OCI-LY1 (cell line): Measurements from ENCODE around the gene OR4D10.

ENCODE experiments used
- H2AFZ ChIP-seq: fragments of 200-600 bp; sonication (generic), shearing (Covaris generic); 2 replicates; pipeline ENCODE4 v1.6.0; 2014; ENCODE audit warnings: antibody characterized with exemption, mild to moderate bottlenecking, low read length
- H3F3A ChIP-seq: fragments of 200-600 bp; sonication (generic), shearing (Covaris generic); 2 replicates; pipeline ENCODE4 v1.6.0; 2014; ENCODE audit warnings: mild to moderate bottlenecking, antibody characterized with exemption, low read length, moderate library complexity; ENCODE audit not compliant: insufficient read depth
- H3K27ac ChIP-seq: fragments of 200-600 bp; sonication (generic); 2 replicates; pipeline ENCODE4 v1.5.1; 2014; ENCODE audit warnings: low read length, mixed run types, mild to moderate bottlenecking, low read depth; ENCODE audit not compliant: poor library complexity, severe bottlenecking
- H3K27me3 ChIP-seq: fragments of 200-600 bp; sonication (generic); 2 replicates; pipeline ENCODE4 v1.6.0; 2014; ENCODE audit warnings: antibody characterized with exemption, mild to moderate bottlenecking, low read length, moderate library complexity; ENCODE audit not compliant: insufficient read depth
- H3K36me3 ChIP-seq: fragments of 200-600 bp; sonication (generic); 2 replicates; pipeline ENCODE4 v1.6.1; 2014; ENCODE audit warnings: mild to moderate bottlenecking, antibody characterized with exemption, low read length, moderate library complexity, mixed read lengths; ENCODE audit not compliant: insufficient read depth
- H3K4me1 ChIP-seq: fragments of 200-600 bp; sonication (generic); 2 replicates; pipeline ENCODE4 v1.5.1; 2014; ENCODE audit warnings: mild to moderate bottlenecking, low read length, moderate library complexity; ENCODE audit not compliant: insufficient read depth, severe bottlenecking
- H3K4me2 ChIP-seq: fragments of 200-600 bp; sonication (generic), shearing (Covaris generic); 2 replicates; pipeline ENCODE4 v1.6.1; 2014; ENCODE audit warnings: low read length
- H3K4me3 ChIP-seq: fragments of 200-600 bp; sonication (generic); 2 replicates; pipeline ENCODE4 v1.5.1; 2014; ENCODE audit warnings: low read length, low read depth, mild to moderate bottlenecking, mixed read lengths; ENCODE audit not compliant: poor library complexity, severe bottlenecking
- H3K79me2 ChIP-seq: fragments of 200-600 bp; shearing (Covaris generic); 2 replicates; pipeline ENCODE4 v1.6.1; 2016; ENCODE audit warnings: mixed run types, low read length, mixed read lengths; ENCODE audit not compliant: insufficient read depth
- H3K9ac ChIP-seq: fragments of 200-600 bp; sonication (generic), shearing (Covaris generic); 2 replicates; pipeline ENCODE4 v1.6.1; 2014; ENCODE audit warnings: mild to moderate bottlenecking, low read length, mixed read lengths
- H3K9me2 ChIP-seq: fragments of 200-600 bp; sonication (generic), shearing (Covaris generic); 2 replicates; pipeline ENCODE4 v1.6.1; 2014; ENCODE audit warnings: low read depth, mild to moderate bottlenecking, low read length, mixed read lengths
- H3K9me3 ChIP-seq: fragments of 200-600 bp; shearing (Covaris generic); 2 replicates; pipeline ENCODE4 v1.6.1; 2014; ENCODE audit warnings: low read length, mixed read lengths
- H4K20me1 ChIP-seq: fragments of 200-600 bp; sonication (generic), shearing (Covaris generic); 2 replicates; pipeline ENCODE4 v1.6.0; 2016; ENCODE audit warnings: mild to moderate bottlenecking, low read length; ENCODE audit not compliant: insufficient read depth
- EZH2 ChIP-seq: fragments of 200-600 bp; sonication (generic), shearing (Covaris generic); IDR thresholded peaks from 2 replicates; pipeline ENCODE4 v1.8.0; 2017; ENCODE audit warnings: borderline replicate concordance, mixed run types, mild to moderate bottlenecking, antibody characterized with exemption, low read length, moderate library complexity, mixed read lengths
- TF ChIP-seq, protein P1 (sequence below): fragments of 200-600 bp; sonication (generic), shearing (Covaris generic); IDR thresholded peaks from 2 replicates; pipeline ENCODE4 v1.5.1; 2017; ENCODE audit warnings: mild to moderate bottlenecking, antibody characterized with exemption, low read length, moderate library complexity, mixed read lengths

Gene OR4D10

DNA sequence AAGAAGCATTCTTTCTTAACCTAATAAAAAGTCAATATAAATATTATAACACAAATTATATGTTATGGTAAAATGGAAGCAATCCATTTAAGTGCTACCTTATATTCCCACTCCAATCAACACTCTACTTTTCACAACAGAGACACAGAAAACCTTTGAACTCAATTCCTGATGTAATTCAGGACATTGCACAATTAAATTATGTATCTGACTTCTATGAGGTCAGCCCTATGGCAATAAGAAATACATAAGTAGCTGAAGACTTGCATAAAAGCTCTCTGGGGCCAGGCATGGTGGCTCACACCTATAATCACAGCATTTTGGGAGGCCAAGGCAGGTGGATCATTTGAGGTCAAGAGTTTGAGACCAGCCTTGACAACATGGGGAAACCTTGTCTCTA, 6.8 kb downstream of the OR4D10 start:
- no peaks in the 10 kb centered on the region for H3K9me2 ChIP-seq
- no peak overlapping the region for H3K4me2 ChIP-seq
- no peaks in the 10 kb centered on the region for H3K36me3 ChIP-seq
- no peak overlapping the region for H3K4me3 ChIP-seq
- H3K9ac ChIP-seq = no peak overlapping the region
- no peaks in the 10 kb centered on the region for H3K4me1 ChIP-seq
- no peak overlapping the region for H2AFZ ChIP-seq
- no peaks in the 10 kb centered on the region for H3K79me2 ChIP-seq
- H3K27ac ChIP-seq = no peak overlapping the region
- H3F3A ChIP-seq = no peaks in the 10 kb centered on the region
- no peaks in the 10 kb centered on the region for H3K27me3 ChIP-seq
- no peaks in the 10 kb centered on the region for H4K20me1 ChIP-seq
- H3K9me3 ChIP-seq = no peaks in the 10 kb centered on the region
- TF ChIP-seq, protein P1, sequence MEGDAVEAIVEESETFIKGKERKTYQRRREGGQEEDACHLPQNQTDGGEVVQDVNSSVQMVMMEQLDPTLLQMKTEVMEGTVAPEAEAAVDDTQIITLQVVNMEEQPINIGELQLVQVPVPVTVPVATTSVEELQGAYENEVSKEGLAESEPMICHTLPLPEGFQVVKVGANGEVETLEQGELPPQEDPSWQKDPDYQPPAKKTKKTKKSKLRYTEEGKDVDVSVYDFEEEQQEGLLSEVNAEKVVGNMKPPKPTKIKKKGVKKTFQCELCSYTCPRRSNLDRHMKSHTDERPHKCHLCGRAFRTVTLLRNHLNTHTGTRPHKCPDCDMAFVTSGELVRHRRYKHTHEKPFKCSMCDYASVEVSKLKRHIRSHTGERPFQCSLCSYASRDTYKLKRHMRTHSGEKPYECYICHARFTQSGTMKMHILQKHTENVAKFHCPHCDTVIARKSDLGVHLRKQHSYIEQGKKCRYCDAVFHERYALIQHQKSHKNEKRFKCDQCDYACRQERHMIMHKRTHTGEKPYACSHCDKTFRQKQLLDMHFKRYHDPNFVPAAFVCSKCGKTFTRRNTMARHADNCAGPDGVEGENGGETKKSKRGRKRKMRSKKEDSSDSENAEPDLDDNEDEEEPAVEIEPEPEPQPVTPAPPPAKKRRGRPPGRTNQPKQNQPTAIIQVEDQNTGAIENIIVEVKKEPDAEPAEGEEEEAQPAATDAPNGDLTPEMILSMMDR = no peak
- no peak for TF ChIP-seq EZH2

DNA sequence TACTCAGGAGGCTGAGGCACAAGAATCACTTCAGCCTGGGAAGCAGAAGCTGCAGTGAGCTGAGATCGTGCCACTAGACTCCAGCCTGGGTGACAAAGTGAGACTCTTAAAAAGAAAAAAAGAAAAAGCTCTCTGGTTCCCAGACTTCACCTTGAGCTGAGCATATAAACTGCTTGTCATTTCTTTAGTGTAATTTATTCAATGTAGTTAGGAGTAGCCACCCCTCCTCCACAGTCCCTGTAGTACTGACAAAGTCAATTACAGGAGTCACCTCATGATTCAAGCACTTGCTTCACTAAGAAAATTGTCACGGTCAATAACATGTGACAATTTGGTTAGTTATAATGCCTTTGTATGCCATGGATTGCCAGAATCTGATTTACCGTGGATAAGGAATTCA, 7.2 kb downstream of the OR4D10 start:
- Histone ChIP-seq H3K9ac (no peak overlapping the region), H2AFZ (no peak overlapping the region), H3K4me3 (no peak overlapping the region), H3K4me1 (no peaks in the 10 kb centered on the region), H3K27me3 (no peaks in the 10 kb centered on the region), H4K20me1 (no peaks in the 10 kb centered on the region), H3K9me3 (no peaks in the 10 kb centered on the region), H3F3A (no peaks in the 10 kb centered on the region), H3K4me2 (no peak overlapping the region), H3K36me3 (no peaks in the 10 kb centered on the region), H3K79me2 (no peaks in the 10 kb centered on the region), H3K27ac (no peak overlapping the region), H3K9me2 (no peaks in the 10 kb centered on the region)
- TF ChIP-seq, protein P1 = no peak
- TF ChIP-seq EZH2 = no peak

DNA sequence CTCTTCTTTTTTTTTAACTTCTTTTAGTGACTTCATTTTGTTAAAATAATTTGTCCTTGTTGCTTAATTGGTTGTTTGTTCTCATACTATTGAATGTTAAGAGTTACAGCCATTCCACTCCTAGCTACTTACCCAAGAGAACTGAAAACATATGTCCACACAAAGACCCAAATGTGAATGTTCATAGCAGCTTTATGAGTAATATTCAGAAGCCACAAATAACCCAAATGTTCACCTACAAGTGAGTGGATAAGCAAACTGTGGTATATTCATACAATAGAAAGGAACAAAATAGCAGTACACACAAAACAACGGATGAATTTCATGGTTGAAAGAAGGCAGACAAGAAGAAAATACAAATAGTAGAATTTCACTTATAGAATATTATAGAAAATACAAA, 28.8 kb downstream of the OR4D10 start:
- Histone ChIP-seq H3K27ac (no peak overlapping the region), H3F3A (no peaks in the 10 kb centered on the region), H3K9me3 (no peaks in the 10 kb centered on the region), H3K4me3 (no peak overlapping the region), H3K9ac (no peak overlapping the region), H3K4me2 (no peak overlapping the region), H3K4me1 (no peaks in the 10 kb centered on the region), H3K27me3 (no peaks in the 10 kb centered on the region), H2AFZ (no peak overlapping the region), H3K36me3 (no peaks in the 10 kb centered on the region), H4K20me1 (no peaks in the 10 kb centered on the region), H3K79me2 (no peaks in the 10 kb centered on the region), H3K9me2 (no peaks in the 10 kb centered on the region)
- TF ChIP-seq, protein P1 = no peak
- no peak for TF ChIP-seq EZH2
